ENCODE results near the gene C19orf85.

DNA sequence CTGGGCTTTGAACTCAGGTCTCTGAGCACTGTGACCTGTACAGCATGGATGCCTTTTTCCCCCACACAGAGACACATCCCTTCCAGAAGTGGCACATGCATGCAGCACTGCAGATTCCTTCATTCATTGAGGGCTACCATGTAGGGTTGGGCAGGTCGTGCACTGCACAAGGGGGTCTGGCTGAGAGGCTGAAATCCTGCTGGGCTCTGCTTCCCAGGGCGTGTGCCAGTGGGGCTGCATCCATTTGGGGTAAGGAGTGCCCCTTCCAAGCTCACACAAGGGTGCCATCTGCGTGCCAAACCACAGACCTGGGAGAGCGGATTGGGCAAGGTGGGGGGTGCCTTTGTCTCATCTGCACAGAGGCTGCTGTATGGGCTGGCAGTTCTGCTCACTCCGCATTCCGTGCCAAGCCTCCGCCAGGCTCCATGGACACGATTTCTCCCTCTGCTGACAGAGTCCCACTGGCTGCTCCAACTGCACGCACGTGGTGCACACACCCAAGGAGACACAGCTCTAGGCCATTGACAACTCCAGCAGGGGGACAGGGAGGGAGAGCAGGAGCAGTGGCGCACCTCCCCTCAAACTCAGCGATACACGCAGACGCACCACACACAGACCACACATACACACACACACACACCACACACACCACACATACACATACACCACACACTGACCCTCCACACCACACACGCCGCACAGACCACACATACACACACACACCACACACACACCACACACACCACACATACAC lies 17.0 kb downstream of the C19orf85 start:
- TF ChIP-seq HNF4A (conservative IDR thresholded peaks at IDR 0.05) (no peak), YY1 (IDR thresholded peaks at IDR 0.05) (no peak), JUND (IDR thresholded peaks at IDR 0.05) (no peak), EGR1 (IDR thresholded peaks at IDR 0.05; ENCODE audit: low read depth in 2 of 2) (no peak)
- TF ChIP-seq, protein P1, sequence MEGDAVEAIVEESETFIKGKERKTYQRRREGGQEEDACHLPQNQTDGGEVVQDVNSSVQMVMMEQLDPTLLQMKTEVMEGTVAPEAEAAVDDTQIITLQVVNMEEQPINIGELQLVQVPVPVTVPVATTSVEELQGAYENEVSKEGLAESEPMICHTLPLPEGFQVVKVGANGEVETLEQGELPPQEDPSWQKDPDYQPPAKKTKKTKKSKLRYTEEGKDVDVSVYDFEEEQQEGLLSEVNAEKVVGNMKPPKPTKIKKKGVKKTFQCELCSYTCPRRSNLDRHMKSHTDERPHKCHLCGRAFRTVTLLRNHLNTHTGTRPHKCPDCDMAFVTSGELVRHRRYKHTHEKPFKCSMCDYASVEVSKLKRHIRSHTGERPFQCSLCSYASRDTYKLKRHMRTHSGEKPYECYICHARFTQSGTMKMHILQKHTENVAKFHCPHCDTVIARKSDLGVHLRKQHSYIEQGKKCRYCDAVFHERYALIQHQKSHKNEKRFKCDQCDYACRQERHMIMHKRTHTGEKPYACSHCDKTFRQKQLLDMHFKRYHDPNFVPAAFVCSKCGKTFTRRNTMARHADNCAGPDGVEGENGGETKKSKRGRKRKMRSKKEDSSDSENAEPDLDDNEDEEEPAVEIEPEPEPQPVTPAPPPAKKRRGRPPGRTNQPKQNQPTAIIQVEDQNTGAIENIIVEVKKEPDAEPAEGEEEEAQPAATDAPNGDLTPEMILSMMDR (IDR thresholded peaks at IDR 0.05; ENCODE audit: low read depth, low read length, missing input control): no peak
- TF ChIP-seq, protein P2, sequence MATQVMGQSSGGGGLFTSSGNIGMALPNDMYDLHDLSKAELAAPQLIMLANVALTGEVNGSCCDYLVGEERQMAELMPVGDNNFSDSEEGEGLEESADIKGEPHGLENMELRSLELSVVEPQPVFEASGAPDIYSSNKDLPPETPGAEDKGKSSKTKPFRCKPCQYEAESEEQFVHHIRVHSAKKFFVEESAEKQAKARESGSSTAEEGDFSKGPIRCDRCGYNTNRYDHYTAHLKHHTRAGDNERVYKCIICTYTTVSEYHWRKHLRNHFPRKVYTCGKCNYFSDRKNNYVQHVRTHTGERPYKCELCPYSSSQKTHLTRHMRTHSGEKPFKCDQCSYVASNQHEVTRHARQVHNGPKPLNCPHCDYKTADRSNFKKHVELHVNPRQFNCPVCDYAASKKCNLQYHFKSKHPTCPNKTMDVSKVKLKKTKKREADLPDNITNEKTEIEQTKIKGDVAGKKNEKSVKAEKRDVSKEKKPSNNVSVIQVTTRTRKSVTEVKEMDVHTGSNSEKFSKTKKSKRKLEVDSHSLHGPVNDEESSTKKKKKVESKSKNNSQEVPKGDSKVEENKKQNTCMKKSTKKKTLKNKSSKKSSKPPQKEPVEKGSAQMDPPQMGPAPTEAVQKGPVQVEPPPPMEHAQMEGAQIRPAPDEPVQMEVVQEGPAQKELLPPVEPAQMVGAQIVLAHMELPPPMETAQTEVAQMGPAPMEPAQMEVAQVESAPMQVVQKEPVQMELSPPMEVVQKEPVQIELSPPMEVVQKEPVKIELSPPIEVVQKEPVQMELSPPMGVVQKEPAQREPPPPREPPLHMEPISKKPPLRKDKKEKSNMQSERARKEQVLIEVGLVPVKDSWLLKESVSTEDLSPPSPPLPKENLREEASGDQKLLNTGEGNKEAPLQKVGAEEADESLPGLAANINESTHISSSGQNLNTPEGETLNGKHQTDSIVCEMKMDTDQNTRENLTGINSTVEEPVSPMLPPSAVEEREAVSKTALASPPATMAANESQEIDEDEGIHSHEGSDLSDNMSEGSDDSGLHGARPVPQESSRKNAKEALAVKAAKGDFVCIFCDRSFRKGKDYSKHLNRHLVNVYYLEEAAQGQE (IDR thresholded peaks at IDR 0.05): no peak
- TF ChIP-seq, protein P3, sequence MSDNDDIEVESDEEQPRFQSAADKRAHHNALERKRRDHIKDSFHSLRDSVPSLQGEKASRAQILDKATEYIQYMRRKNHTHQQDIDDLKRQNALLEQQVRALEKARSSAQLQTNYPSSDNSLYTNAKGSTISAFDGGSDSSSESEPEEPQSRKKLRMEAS (IDR thresholded peaks at IDR 0.05): no peak
- TF ChIP-seq, protein P4, sequence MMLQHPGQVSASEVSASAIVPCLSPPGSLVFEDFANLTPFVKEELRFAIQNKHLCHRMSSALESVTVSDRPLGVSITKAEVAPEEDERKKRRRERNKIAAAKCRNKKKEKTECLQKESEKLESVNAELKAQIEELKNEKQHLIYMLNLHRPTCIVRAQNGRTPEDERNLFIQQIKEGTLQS (IDR thresholded peaks at IDR 0.05): no peak
- TF ChIP-seq, protein P5, sequence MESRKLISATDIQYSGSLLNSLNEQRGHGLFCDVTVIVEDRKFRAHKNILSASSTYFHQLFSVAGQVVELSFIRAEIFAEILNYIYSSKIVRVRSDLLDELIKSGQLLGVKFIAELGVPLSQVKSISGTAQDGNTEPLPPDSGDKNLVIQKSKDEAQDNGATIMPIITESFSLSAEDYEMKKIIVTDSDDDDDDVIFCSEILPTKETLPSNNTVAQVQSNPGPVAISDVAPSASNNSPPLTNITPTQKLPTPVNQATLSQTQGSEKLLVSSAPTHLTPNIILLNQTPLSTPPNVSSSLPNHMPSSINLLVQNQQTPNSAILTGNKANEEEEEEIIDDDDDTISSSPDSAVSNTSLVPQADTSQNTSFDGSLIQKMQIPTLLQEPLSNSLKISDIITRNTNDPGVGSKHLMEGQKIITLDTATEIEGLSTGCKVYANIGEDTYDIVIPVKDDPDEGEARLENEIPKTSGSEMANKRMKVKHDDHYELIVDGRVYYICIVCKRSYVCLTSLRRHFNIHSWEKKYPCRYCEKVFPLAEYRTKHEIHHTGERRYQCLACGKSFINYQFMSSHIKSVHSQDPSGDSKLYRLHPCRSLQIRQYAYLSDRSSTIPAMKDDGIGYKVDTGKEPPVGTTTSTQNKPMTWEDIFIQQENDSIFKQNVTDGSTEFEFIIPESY (IDR thresholded peaks at IDR 0.05): no peak

All from liver (tissue), 3 donors.